GM10847 (cell line): ENCODE data around the gene ZNF470.

Experiments
- POLR2A ChIP-seq: IDR thresholded peaks from 2 replicates; pipeline ENCODE4 v1.6.1; 2011; ENCODE audit not compliant: insufficient read length; ENCODE audit errors: extremely low read depth

Gene ZNF470

GRCh38 chr19:56567274-56568120, at the start of gene ZNF470:
TSS of gene ZNF470 (plus strand) at chr19:56567468. CDS start at chr19:56570312, 2,844 bp downstream.
- no peak for TF ChIP-seq POLR2A

DNA sequence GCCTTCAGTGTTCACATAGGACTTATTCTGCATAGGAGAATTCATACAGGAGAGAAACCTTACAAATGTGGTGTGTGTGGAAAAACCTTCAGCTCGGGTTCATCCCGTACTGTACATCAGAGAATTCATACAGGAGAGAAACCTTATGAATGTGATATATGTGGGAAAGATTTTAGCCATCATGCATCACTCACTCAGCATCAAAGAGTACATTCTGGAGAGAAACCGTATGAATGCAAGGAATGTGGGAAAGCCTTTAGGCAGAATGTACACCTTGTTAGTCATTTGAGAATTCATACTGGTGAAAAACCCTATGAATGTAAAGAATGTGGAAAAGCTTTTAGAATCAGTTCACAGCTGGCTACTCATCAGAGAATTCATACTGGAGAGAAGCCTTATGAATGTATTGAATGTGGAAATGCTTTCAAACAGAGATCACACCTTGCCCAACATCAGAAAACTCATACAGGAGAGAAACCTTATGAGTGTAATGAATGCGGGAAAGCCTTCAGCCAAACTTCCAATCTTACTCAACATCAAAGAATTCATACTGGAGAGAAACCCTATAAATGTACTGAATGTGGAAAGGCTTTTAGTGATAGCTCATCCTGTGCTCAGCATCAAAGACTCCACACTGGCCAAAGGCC, 41.9 kb upstream of the ZNF470 start:
- no peak for TF ChIP-seq POLR2A

GRCh38 chr19:56537442-56537841, 29.8 kb upstream of the ZNF470 start:
- TF ChIP-seq POLR2A: no peak

DNA sequence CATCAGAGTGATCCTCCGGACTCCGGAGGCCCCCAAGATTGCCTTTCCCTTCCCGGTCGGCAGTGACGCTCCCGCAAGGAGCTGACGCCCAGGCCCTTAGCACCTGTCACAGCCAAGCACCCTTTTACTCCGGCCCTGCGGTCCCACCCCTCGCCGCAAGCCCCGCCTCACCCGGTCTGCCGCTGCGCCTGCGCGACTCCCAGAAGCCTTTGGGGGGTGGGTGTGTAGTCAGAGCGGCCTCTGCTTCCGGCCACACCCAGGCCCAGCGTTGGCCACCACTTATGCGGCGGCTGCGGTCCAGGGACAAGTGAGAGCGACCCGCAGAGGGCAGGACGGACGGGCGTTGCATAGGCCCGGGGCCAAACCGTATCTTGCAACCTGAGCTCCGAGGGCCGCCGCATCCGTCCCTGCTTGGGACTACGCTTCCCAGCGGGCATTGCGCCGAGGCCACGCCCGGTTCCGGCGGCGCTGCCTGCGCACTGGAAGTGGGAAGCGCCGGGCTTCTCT, 29.0 kb upstream of the ZNF470 start:
- no peak for TF ChIP-seq POLR2A

DNA sequence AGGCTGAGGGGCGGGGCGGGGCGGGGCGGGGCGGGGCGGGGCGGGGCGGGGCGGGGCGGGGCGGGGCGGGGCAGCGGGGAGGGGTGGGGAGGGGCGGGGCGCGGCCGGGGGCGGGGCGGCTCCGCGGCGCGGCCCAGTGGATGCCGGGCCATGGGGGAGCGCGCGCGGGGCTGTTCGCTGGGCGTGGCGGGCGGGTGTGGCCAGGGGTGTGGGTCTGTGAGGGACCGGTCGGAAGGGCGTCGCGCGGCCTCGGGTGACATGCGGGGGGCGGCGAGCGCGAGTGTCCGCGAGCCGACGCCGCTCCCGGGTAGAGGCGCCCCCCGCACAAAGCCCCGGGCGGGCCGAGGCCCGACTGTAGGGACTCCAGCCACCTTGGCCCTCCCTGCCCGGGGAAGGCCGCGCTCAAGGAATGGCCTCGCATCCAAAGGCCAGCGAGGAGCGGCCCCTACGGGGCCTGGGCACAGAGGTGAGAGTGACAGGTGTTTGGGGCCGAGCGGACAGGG, 28.5 kb upstream of the ZNF470 start, which contains the start of gene ZFP28:
ZFP28 (plus strand) TSS at position 188 of the 503 bp plus-strand sequence; CDS start at position 259, 71 bp downstream.
- TF ChIP-seq POLR2A: no peak

GRCh38 chr19:56543776-56544175, 23.5 kb upstream of the ZNF470 start:
- TF ChIP-seq POLR2A: no peak

DNA sequence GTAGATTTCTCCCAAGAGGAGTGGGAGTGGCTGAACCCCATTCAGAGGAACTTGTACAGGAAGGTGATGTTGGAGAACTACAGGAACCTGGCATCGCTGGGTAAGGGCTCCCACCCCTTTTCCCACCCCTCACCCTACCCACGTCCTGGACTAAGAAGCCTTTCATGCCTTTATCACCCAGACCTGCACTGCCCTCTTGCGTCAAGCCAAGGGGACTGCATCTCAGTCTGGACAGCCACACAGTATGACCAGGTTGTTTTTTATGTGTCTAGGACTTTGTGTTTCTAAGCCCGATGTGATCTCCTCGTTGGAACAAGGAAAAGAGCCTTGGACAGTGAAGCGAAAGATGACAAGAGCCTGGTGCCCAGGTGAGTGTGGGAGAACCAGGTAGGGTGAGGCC, 19.7 kb upstream of the ZNF470 start:
- no peak for TF ChIP-seq POLR2A

DNA sequence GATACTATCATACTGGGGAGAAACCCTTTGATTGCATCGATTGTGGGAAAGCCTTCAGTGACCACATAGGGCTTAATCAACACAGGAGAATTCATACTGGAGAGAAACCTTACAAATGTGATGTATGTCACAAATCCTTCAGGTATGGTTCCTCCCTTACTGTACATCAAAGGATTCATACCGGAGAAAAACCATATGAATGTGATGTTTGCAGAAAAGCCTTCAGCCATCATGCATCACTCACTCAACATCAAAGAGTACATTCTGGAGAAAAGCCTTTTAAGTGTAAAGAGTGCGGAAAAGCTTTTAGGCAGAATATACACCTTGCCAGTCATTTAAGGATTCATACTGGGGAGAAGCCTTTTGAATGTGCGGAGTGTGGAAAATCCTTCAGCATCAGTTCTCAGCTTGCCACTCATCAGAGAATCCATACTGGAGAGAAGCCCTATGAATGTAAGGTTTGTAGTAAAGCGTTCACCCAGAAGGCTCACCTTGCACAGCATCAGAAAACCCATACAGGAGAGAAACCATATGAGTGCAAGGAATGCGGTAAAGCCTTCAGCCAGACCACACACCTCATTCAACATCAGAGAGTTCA, 12.9 kb upstream of the ZNF470 start:
- TF ChIP-seq POLR2A: no peak

- TF ChIP-seq POLR2A: no peak
These were observed 4.5 kb upstream of the ZNF470 start for GRCh38 chr19:56562766-56563165.

DNA sequence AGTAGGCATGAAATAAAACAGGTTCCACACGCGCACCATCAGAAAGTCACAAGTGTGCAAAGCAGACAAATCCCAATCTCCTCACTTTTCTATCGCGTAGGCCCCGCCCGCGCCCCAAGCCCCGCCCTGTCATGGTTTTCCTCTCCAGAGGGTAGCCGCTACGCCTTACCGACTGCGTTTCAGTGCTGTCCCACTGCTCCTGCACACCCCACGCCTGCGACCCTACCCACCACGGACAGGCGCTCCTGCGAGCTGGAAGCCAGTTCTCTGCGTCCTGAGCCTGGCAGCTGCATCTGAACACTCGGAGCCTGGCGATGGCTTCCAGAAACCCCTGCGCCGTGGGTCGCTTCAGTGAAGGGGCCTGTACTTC, 379 bp upstream of the ZNF470 start:
- TF ChIP-seq POLR2A: no peak

GRCh38 chr19:56572589-56572988, 5.3 kb downstream of the ZNF470 start:
- no peak for TF ChIP-seq POLR2A

GRCh38 chr19:56573914-56574313, 6.6 kb downstream of the ZNF470 start:
- no peak for TF ChIP-seq POLR2A

DNA sequence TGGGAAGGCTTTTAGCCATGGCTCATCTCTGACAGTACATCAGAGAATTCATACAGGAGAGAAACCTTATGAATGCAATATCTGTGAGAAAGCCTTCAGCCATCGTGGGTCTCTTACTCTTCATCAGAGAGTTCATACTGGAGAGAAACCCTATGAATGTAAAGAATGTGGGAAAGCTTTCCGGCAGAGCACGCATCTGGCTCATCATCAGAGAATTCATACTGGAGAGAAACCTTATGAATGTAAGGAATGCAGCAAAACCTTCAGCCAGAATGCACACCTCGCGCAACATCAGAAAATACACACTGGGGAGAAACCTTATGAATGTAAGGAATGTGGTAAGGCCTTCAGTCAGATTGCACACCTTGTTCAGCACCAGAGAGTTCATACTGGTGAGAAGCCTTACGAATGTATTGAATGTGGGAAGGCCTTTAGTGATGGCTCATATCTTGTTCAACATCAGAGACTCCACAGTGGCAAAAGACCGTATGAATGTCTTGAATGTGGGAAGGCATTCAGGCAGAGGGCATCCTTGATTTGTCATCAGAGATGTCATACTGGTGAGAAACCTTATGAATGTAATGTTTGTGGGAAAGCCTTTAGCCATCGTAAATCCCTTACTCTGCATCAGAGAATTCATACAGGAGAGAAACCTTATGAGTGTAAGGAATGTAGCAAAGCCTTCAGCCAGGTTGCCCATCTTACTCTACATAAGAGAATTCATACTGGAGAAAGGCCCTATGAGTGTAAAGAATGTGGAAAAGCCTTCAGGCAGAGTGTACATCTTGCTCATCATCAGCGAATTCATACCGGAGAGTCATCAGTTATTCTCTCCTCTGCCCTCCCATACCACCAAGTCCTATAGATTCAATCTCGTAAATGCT, 10.7 kb downstream of the ZNF470 start:
- no peak for TF ChIP-seq POLR2A

DNA sequence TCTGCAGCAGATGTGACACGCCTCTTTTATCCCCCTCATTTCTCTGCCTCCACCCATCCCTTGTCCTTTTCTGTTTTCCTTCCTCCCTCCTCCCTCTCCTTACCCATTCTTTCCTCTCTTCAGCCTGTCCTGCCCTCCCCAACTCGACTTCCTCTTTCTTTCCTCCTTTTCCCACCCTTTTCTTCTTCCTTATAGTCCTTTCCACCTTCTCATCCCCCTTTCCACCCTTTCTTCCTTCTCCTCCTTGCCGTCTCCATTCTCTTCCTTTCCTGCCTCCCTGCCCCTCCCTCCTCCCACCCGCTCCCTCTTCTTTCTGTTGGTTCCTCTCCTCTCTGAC, 27.1 kb downstream of the ZNF470 start:
- no peak for TF ChIP-seq POLR2A
